ENCODE data around the gene CACNA1E. TPM values are rescaled to one million over a fixed set of nuclear protein-coding genes. Genes with fewer than 3 reads are reported as not detected.
"Not testable (repeated sequence)": the region's sequence is repeated elsewhere in the genome, so short reads cannot be mapped to it uniquely, and the experiment has no call there.

Gene CACNA1E
- total RNA-seq, 1 donor from 2014 or later: not detected

- DNase-seq (ENCODE audit: low read depth, low spot score): no peak
Observed at GRCh38 chr1:181516706-181517105, 33.4 kb downstream of the CACNA1E start.

GRCh38 chr1:181517181-181517875, 34.0 kb downstream of the CACNA1E start:
- DNase-seq (ENCODE audit: low read depth, low spot score): no peak

DNA sequence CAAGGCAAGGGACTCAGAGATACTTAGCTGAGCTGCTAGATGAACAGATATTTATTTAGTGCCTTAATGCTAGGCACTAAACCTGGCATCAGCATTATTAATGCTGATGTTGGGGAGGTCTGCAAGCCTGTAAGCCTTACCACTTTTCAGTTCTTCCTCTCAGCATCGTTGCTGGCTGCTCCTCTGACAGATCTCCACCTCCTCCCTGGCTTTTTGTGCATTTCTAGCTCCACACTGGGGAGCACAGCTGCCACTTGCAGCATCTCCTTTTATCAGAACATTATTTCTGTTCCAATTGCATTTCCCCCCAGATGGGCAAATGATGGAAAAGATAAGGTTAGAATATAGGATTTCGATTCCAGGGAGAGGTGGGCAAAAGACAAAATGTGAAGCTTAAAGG, 34.8 kb downstream of the CACNA1E start:
- no peak for DNase-seq (ENCODE audit: low read depth, low spot score)

DNA sequence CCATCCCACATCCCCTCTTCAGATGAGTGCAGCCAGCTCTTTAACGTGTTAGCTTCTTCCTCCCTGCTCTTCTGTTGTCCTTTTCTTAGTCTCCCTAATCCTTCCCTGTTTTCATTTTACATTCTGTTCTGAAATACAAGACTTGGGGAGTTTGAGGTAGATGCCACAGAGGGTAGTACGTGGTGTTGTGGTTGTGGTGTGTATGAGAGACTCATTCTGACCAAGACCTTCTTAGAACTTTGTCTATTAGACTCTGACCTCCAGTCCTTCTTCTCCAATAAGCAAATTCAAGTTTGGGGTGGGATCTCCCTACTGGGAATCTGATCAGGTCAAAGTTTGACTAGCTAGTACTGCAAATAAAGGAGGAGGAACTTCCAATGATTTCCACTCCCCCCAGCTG, 39.5 kb downstream of the CACNA1E start:
- DNase-seq (ENCODE audit: low read depth, low spot score): no peak

DNA sequence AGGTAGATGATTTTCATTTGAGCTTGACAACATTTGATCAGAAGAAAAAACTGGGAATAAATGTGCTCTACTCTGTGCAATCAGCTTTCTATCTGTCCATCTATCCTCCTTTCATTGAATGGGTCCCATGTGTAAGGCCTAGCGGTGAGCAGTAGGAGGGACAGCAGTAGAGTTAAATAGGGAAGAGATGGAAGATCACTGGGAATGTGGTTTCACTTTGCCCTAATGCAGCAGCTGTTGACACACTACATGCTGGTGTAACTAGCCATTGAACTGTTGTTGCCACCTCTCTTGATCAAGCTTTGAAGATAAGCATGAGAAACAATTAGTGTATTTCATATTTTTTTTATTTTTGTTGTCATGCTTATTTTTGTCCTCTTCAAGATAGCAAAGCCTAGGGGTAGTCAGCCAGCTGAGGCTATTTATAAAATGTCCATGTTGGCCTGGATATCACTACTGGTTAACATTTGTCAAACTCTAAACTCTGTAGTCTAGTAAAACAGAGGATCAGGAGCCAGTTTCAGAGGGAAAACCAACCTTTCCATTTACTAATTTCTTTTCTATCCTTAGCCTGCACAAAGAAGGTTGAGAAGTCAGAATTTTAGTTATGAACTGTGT, 41.9 kb downstream of the CACNA1E start:
- DNase-seq (ENCODE audit: low read depth, low spot score): no peak

- not testable (repeated sequence) for DNase-seq (ENCODE audit: low read depth, low spot score)
Observed at GRCh38 chr1:181528241-181528640, 44.9 kb downstream of the CACNA1E start.

GRCh38 chr1:181531441-181531840, 48.1 kb downstream of the CACNA1E start:
- no peak for DNase-seq (ENCODE audit: low read depth, low spot score)

DNA sequence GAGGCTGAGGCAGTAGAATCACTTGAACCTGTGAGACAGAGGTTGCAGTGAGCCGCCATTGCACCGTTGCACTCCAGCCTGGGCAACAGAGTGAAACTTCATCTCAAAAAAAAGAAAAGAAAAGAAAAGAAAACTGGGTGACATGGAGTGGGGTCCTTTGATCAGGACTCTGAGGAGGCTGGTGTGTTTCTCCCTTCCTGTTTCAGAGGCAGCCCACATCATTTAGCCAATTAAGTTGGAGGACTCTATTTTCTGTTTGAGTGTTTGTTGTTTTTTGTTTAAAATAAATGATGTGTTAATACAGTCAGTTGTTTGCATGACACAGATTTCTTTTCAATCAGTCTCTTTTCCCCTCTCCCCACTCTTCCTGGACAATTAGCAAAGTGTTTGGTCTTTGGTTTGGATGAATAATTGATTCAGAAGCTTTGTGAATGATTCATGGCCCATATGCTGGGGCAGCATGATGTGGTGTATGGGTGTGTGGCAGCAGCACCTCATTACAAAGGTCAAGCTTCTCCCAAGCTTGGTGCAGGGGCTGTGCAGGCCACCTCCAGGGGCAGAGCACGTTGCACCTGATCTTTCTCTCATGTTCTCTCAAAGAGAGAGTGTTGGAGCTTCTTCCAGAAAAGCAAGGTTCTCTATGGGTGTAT, 48.8 kb downstream of the CACNA1E start:
- no peak for DNase-seq (ENCODE audit: low read depth, low spot score)

- DNase-seq (ENCODE audit: low read depth, low spot score): no peak
Observed at GRCh38 chr1:181538836-181539235, 55.5 kb downstream of the CACNA1E start.

DNA sequence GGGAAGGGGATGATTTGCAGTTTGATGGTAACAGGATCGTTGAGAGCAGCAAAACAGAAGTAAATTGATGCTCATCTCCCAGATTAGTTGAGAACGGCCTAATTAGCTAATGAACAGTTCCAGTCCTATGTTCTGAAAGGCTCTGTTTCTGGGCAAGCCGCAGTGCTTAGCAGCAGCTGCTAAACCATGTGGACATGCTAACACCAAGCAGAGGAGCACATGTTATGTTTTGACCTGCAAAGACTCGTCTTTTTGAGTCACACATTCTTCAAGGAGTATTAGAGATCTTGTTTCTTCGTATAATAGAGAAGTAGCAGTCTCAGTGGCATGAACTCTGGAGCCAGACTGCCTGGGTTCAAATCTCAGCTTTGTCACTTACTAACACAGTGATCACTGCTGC, 58.1 kb downstream of the CACNA1E start:
- no peak for DNase-seq (ENCODE audit: low read depth, low spot score)

DNA sequence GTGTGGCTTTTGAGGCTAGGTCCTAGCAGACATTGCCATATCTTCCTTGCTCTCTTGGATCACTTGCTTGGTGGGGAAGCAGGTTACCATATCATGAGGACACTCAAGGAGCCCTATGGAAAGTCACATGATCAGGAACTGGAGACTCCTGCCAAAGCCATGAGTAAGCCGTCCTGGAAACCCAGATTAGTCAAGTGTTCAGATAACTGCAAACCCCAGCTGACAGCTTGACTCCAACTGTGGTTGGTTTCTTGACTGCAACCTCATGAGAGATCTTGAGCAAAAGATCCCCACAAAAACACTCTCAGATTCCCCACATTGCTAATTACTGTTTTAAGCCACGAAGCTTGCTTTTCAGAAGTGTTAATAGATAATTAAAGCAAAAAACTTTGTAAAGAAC, 58.6 kb downstream of the CACNA1E start:
- no peak for DNase-seq (ENCODE audit: low read depth, low spot score)

DNA sequence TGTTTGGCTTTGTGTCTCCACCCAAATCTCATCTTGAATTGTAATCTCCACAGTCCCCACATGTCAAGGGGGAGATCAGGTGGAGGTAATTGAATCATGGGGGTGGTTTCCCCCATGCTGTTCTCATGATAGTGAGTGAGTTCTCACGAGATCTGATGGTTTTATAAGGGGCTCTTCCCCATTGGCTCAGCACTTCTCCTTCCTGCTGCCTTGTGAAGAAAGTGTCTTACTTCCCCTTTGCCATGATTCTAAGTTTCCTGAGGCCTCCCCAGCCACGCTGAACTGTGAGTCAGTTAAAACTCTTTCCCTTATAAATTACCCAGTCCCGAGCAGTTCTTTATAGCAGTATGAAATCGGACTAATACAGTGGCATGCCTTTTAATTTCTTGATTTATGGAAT, 59.1 kb downstream of the CACNA1E start:
- DNase-seq (ENCODE audit: low read depth, low spot score): not testable (repeated sequence)

DNA sequence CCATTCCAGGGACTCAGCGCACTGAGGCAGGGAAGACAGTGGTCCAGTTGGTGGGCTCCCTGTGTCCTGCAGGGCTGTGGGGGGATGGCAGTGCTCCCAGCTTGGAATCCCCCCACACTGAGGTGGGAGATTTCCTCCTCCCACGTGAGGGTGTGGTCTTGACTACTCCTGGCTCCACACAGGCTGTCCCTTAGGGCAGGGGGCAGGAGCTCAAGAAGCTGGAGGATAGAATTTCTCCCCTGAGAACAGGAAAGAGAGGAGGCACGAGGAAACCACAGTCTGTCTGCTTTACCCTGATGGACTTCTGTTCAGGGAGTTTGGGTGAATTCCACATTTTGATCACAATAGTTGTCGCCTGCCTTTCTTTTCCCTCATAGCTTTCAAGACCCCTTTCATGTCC, 62.1 kb downstream of the CACNA1E start:
- DNase-seq (ENCODE audit: low read depth, low spot score): no peak

- DNase-seq (ENCODE audit: low read depth, low spot score): no peak
Observed at GRCh38 chr1:181548497-181548896, 65.2 kb downstream of the CACNA1E start.

DNA sequence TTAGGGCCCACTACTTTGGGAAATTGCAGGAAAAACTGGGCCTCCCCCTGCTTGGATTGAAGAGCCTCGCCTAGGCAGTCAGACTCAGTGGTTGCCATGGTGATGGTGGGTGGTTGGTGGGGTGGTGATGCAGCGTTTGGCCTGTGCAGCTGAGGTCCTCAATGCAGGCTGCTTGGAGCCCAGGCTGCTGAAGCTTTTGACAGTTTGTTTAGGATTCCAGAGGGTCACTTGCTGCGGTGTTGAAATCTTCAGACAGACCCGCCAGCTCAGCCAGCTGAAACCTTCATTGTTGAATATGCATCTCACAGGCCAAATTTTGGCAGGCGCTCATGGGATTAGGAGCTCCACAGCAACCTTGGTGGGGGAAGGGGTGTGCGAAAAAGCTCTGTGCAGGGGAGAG, 67.9 kb downstream of the CACNA1E start:
- DNase-seq (ENCODE audit: low read depth, low spot score): no peak

- DNase-seq (ENCODE audit: low read depth, low spot score): no peak
Observed at GRCh38 chr1:181551754-181552153, 68.4 kb downstream of the CACNA1E start.

- DNase-seq (ENCODE audit: low read depth, low spot score): no peak
Observed at GRCh38 chr1:181554465-181554864, 71.1 kb downstream of the CACNA1E start.

DNA sequence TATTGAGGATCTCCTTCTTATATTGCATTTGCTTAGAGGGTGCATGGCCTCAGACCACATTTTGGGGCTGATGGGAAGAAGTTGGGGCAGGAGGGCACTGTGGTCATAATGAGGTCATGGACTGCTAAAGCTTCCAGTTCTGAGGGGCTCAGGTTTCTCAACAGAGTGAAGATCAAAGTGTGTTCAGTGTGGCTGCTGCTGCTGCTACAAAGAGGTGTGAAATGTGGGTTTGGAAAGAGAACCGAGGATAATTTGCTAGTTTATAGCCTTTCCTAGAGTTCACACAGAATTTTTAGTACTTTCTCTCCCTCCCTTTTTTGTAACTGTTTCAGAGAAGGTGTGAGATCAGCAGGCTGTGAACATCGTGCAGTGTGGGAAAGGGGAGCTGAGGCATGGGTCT, 73.3 kb downstream of the CACNA1E start:
- no peak for DNase-seq (ENCODE audit: low read depth, low spot score)

- no peak for DNase-seq (ENCODE audit: low read depth, low spot score)
Observed at GRCh38 chr1:181557313-181557712, 74.0 kb downstream of the CACNA1E start.

DNA sequence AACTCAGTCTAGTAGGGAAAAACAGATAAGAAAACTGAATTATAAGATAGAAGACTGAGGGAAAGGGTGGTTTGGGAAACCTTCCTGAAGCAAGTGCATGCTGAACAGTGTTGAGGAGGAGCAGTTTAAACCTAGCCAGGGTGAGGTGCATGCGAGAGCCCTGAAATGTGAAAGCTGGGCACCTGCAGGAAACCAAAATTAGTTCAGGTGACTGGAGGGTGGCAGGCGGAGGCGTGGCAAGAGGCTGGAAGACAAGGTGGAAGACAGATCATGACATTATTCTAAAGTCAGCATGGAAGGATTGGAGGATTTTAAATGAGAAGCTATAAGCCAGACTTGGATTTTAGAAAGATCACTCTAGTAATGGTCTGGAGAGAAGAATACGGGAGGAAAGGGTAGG, 75.1 kb downstream of the CACNA1E start:
- no peak for DNase-seq (ENCODE audit: low read depth, low spot score)

- no peak for DNase-seq (ENCODE audit: low read depth, low spot score)
Observed at GRCh38 chr1:181559142-181559541, 75.8 kb downstream of the CACNA1E start.

- no peak for DNase-seq (ENCODE audit: low read depth, low spot score)
Observed at GRCh38 chr1:181562395-181562794, 79.1 kb downstream of the CACNA1E start.

DNA sequence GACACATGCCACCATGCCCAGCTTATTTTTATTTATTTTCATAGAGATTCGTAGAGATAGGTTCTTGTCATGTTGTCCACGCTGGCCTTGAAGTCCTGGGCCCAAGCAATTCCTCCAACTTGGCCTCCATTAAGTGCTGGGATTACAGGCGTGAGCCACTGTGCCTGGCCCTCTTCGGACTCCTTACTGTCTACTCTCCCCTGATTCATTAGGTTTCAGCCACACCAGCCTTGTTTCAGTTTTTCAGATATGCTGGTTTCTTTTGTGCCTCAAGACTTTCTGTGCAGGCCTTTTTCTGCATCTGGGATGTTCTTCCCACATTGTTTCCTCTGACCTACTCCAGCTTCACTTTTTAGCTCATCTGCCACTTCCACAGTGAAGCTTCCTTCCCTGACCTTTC, 85.4 kb downstream of the CACNA1E start:
- no peak for DNase-seq (ENCODE audit: low read depth, low spot score)

Data from pulmonary artery endothelial cell (primary cell).